Panc1 (cell line): ENCODE results near the gene COL6A5.

Experiments used
- CTCF ChIP-seq: fragments of 450-650 bp; IDR thresholded peaks from 2 replicates; pipeline ENCODE4 v1.5.1; 2017; ENCODE audit warnings: mild to moderate bottlenecking
- POLR2AphosphoS5 ChIP-seq: IDR thresholded peaks from 2 replicates; pipeline ENCODE4 v1.6.1; 2012; ENCODE audit warnings: mild to moderate bottlenecking, low read depth, low read length, moderate library complexity
- REST ChIP-seq, 2 experiments: IDR thresholded peaks; 2 replicates each; pipeline ENCODE4 v1.6.1; 2011 to 2012; ENCODE audit warnings: low read depth in 2 of 2, control low read depth in 1 of 2, low read length in 1 of 2, mild to moderate bottlenecking in 1 of 2, moderate library complexity in 1 of 2; ENCODE audit not compliant: insufficient read depth in 1 of 2
- SIN3A ChIP-seq: IDR thresholded peaks from 2 replicates; pipeline ENCODE4 v1.6.1; 2012; ENCODE audit warnings: low read depth, mild to moderate bottlenecking, low read length, moderate library complexity, borderline replicate concordance; ENCODE audit not compliant: insufficient read depth
- TCF7L2 ChIP-seq: IDR thresholded peaks from 2 replicates; pipeline ENCODE4 v1.6.1; 2011; ENCODE audit warnings: mild to moderate bottlenecking, low read depth, low read length, inconsistent platforms

- TF ChIP-seq CTCF (no peak), POLR2AphosphoS5 (no peak), SIN3A (no peak), REST (IDR thresholded peaks at IDR 0.05; ENCODE audit: insufficient read depth in 1 of 2, low read depth in 2 of 2, low read length in 1 of 2) (no peak), TCF7L2 (no peak)
Observed at GRCh38 chr3:130405956-130406355, 60.5 kb downstream of the COL6A5 start.
